HG02571 (cell line): ENCODE measurements around the gene UNC93B1.

ENCODE experiments used
- ATAC-seq: cut with Tn5 transposase; IDR thresholded peaks from one replicate; pipeline ENCODE4 v1.9.1; 2021; ENCODE audit warnings: mild to moderate bottlenecking, moderate library complexity; ENCODE audit not compliant: unreplicated experiment

The UNC93B1 gene

GRCh38 chr11:68026391-68027105 is 22.7 kb upstream of the UNC93B1 start:
- ATAC-seq = no peak

- ATAC-seq = no peak
Measured at GRCh38 chr11:68025047-68025446, 21.1 kb upstream of the UNC93B1 start.

- ATAC-seq = no peak
Measured at GRCh38 chr11:68024508-68024907, 20.6 kb upstream of the UNC93B1 start.

- ATAC-seq = no peak
Measured at GRCh38 chr11:68022531-68022930, 18.6 kb upstream of the UNC93B1 start.

- ATAC-seq = no peak
Measured at GRCh38 chr11:68021167-68021787, 17.4 kb upstream of the UNC93B1 start.

- no peak for ATAC-seq
Measured at GRCh38 chr11:68020575-68020974, 16.7 kb upstream of the UNC93B1 start.

GRCh38 chr11:68019486-68019885 is 15.6 kb upstream of the UNC93B1 start:
- no peak for ATAC-seq

- ATAC-seq = no peak
Measured at GRCh38 chr11:68018730-68019190, 14.9 kb upstream of the UNC93B1 start.

GRCh38 chr11:68017980-68018729 is 14.3 kb upstream of the UNC93B1 start:
- no peak for ATAC-seq

GRCh38 chr11:68016904-68017817 is 13.3 kb upstream of the UNC93B1 start:
- no peak for ATAC-seq

GRCh38 chr11:68016161-68016903 is 12.4 kb upstream of the UNC93B1 start:
- no peak for ATAC-seq

- no peak for ATAC-seq
Measured at GRCh38 chr11:68015467-68015866, 11.6 kb upstream of the UNC93B1 start.

- no peak for ATAC-seq
Measured at GRCh38 chr11:68014947-68015447, 11.1 kb upstream of the UNC93B1 start.

- ATAC-seq = no peak
Measured at GRCh38 chr11:68014157-68014946, 10.5 kb upstream of the UNC93B1 start.

- ATAC-seq = no peak
Measured at GRCh38 chr11:68013611-68014156, 9.8 kb upstream of the UNC93B1 start.

GRCh38 chr11:68012843-68013610 is 9.1 kb upstream of the UNC93B1 start:
- no peak for ATAC-seq

- no peak for ATAC-seq
Measured at GRCh38 chr11:68012044-68012842, 8.3 kb upstream of the UNC93B1 start.
